Stimulated activated CD8-positive, alpha-beta memory T cell treated with anti-CD3 and anti-CD28 coated beads, Interleukin-7, amount 100 ng/mL, for 4 hours (primary cell): ENCODE measurements around the gene PLIN4.

Source experiments
- DNase-seq, 2 donors: peaks; one replicate each; pipeline ENCODE4 v3.0.0-alpha.2; 2020; ENCODE audit warnings: low read depth in 2 of 2

PLIN4 gene

DNA sequence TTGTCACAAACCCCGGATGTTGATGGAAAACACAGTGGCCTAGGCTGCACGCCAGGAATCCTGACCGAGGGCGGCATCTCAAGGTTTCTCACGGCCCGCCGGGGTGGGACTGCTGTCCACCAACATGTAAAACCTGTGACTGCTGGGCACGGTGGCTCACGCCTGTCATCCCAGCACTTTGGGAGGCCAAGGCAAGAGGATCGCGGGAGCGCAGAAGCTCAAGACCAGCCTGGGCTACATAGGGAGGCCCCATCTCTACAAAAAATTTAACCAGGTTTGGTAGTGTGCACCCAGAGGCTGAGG lies 11.2 kb downstream of the PLIN4 start:
- DNase-seq, result no peak

DNA sequence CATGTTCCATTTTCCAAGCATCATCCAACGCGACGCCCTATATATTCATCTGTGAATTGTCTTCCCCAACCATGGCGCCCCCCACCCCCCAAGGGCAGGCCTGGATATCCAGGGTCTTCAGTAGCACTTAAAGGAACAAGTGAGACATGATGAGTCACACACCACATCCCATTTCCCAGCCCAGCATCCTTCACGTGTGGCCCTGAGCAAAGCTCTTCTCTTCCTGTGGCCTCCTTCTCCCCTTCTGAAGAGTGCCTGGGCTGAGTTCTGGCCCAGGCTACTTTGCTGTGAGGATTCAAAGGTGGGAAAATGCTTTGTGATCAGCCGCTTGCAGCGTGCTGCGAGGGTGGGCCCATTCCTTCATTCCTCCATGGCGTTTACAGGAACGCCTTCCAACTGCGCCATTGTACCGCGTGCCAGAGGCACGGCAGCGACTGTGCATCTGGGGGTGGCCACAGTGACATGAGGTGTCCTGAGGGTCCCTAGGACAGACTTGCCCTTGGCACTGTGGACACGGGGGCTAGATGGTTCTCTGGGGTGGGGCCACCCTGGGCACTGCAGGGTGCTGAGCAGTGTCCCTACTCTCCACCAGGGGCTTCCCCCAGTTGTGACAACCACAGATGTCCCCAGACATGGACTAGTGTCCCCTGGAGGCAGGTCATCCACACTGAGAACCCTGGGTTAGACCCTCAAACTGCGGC lies 11.7 kb downstream of the PLIN4 start:
- no peak for DNase-seq

DNA sequence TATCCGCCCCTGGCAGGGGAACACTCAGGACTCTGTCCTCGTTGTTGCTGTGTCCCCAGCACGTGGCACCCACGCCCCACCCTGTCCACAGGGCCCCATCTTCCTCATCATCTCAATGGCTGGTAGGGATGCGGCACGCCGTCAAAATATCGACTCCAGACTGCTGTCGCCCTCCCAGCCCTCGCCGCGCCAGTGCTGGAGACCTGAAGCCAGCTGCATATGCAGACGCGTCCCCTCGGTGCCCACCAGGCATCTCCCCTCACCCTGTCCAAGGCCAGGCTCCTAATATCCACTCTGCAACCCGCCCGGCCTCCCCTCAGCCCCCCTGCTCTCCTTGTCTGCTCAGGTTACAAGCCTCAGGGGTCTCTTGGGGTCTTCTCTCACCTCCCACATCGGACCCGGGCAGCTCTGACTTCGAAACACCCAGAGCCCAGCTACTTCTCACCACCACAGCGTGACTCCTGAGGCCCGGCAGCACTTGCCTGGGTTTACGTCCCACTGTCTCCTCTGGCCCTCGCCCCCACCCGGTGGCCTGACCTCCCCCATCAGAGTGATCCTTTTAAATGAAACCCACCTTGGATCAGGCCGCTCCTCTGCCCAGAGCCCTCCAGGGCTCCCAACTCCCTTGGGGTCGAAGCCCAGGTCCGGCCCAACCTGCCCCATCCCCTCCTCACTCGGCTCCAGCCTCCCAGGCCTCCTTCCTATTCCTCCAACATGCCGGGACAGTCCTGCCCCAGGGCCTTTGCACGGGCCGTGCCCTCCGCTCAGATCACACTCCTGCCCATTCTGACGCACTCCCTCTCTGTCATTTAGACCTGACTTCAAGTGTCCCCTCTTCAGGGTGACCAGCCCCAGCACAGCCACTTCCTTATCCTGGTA lies 12.5 kb downstream of the PLIN4 start:
- DNase-seq, result no peak

DNA sequence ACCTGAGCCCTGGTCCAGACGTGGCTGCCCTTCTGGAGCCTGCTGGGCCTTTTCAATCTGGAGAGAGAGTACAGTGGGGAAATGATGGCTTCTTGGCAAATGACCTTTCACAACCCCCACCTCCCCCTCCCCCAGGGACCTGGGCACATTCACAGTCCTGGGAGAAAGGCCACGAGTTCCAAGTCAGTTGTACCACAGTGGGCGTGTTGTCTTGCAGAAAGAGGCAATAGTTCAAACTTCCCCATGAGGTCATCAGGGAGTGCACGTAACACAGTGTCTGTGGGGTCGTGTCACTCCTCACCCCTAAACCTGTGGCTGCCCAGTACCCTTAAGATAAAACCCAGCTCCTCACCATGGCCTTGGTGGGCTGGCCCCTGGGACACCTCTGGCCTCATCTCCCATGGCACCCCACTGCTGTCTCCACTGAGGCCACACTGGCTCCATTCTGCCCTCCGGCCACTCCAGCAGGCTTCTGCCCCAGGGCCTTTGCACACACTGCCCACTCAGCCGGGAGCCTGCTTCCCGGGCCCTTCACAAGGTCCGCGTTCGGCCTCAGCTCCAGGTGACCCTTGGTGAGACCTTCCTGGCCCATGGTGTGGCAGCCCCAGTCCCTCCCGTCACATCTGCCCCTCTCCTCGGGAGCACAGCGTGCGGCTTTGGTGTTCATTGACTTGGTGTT lies 13.3 kb downstream of the PLIN4 start:
- no peak for DNase-seq

DNA sequence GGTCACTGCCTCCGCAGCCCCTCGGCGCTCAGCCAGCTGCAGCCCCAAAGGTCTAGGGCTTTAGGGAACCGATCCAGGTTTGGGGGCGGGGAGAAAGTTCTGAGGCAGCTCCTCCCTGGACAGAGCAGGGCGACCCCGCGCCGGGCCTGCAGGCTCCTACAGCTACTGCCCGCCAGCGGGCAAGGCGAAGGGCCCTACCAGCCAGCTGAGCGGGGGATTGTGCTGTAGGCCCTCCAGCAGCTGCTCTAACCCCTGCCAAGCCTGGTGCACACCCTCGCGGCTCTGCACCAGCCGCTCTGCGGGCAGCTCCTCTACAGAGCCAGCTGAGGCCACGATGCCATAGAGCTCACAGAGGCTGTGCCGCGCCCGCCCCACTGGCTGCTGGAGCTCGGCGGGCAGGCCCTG lies 14.0 kb downstream of the PLIN4 start:
- DNase-seq, result no peak

DNA sequence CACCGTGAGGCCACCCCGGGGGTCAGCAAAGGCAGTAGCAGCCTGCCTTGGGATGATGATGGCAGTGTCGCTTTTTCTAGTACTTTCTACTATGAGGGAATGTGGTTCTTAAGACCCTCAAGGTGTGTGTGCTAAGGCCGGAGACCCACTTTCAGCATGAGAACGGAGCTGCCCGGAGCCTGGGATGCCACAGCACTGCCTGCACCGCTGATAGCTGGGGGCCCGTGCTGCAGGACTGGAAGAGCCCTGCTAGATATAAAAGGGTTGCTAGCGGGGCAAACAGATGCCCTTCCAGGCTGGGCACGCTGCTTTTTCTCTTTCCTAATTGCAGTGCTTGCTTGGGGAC lies 14.5 kb downstream of the PLIN4 start:
- no peak for DNase-seq

DNA sequence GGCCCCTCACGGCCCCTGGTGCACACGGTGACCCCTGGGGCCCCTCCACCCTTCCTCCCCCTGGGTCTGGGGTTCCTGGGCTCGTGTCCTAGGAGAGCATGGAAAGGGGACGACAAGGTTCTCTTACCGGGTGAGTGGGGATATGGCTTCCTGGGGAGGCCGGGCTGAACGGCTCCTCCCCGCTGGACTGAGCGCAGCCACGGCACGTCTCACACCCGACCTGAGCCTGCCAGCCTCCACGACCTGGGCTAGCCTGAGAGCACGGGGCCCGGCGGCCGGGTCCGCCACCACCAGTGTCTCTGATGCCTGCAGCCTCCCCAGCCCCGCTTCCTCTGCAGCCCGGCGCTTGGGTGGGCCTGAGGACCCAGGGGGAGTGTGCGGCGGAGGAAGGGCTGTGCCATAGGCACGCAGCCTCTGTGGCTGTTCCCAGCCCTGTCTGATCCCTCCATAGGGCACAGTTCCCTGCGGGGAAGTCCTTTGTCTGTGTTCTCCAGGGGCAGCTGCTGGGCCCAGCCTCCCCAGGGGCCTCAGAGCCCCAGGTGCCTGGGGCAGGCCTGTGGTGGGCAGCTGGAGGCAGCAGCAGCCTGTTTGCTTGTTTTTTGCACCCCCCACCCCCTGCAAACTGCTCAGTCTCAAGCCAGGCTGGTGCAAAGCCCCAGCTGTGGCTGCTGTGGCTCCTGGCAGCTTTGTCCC lies 15.0 kb downstream of the PLIN4 start:
- DNase-seq, result no peak

DNA sequence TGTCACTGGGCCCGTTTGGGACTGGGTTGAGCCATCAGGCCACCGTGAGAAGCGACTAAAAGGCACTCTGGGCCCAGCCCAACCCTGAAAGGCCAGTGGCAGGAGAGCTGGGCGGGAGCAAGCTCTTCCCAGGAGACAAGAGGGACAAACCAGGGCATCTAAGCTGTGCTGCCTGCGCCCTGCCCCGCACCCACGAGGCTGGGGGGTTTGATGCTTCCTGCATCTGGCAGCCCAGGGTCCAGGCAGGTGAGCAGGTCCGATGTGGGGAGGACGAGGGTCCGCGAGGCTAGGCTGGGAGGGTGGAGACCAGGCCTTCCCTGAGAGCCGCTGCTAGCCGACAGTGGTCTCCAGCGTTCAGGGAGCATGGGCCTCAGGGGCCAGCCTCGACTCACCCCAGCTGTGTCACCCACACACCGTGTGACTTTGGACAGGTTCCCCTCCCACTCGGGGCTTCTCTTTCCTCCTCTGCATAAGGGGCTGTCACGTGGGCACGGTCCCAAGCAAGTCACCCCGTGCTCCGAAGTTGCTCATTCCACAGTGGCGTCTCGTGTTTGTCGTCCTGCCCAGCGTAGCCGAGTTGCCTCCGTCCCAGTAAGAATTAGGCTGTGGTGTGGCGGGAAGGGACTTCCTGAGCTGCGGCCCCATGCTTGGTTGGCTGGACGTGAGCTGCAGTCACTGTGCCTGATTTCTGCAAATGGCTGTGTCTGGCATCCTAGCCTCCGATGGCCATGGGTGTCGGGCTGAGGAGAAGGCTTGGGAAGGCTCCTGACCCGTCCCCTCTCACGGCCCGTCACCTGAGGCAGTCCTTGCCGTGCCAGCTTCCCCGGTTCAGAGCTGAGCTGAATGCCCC lies 15.8 kb downstream of the PLIN4 start:
- no peak for DNase-seq

DNA sequence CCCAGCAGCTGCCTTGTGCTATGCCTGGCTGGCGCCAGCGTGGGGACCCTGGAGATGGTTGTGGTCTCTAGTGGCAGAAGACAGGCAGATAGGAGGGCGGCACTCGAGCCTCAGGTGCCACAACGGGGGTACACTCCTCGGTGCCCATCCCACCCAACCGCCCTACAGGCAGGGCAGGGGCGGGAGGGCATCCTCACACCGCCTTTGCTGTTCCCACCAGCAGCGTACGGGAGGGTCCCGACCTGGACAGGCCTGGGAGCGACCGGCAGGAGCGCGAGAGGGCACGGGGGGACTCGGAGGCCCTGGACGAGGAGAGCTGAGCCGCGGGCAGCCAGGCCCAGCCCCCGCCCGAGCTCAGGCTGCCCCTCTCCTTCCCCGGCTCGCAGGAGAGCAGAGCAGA lies 16.6 kb downstream of the PLIN4 start:
- no peak for DNase-seq

DNA sequence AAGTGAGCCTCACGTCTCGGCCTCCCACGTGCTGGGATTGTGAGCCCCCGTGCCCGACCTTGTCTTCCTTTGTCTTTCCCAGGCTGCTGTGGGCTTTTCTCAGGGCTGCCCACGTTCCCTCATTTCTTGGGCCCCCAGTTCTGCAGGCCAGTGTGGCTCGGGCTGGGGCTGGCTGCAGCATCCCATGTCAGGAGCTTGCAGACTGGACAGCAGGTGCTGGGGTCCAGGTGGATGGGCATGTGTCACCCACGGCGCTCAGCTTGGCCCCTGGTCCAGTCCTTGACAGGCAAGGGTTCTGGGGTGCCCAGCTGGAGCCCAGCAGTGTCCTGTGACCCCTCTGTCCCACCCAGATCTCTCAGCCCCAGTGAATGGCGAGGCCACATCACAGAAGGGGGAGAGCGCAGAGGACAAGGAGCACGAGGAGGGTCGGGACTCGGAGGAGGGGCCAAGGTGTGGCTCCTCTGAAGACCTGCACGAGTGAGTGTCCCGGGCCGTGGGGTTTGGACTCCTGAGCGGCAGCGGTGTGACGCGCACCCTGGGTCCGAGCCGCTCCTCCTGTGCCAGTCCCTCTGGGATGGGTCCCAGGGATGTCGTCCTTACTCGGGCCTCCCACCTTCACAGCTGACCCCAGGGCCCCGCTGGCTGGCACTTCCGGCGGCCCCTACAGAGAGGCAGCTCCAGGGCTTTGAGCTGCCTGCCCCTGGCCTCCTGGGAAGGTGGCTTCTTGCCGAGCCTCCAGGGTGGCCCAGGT lies 17.3 kb downstream of the PLIN4 start:
- DNase-seq, result no peak

DNA sequence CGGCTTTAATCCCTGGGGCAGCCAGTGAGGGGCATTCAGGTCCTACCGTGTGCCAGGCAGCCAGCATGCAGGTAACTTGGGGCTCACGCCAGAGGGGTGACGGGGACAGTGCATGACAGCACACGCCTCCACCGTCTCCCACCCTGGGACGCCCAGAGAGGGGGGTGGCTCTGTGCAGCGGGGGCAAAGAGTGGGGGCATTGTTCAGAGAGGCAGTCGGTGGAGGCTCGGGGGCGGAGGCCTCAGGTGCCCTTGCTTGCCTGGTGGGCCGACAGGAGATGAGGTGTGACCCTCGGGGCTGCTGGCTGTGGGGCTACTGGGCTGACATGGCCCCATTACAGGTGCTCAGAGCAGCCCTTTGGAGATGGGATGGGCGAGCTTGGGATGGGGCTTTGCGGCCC lies 18.4 kb downstream of the PLIN4 start:
- DNase-seq, result no peak

DNA sequence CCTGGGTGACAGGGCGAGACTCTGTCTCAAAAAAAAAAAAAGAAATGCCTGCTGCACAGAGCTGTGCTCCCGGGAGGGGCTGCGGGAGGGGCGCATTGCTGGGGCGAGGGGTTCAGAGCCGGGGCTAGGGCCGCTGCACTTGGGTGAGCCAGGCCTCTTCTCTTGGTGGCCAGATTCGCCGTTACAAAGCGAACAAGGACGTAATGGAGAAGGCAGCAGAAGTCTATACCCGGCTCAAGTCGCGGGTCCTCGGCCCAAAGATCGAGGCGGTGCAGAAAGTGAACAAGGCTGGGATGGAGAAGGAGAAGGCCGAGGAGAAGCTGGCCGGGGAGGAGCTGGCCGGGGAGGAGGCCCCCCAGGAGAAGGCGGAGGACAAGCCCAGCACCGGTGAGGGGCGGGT lies 19.0 kb downstream of the PLIN4 start:
- DNase-seq, result no peak

DNA sequence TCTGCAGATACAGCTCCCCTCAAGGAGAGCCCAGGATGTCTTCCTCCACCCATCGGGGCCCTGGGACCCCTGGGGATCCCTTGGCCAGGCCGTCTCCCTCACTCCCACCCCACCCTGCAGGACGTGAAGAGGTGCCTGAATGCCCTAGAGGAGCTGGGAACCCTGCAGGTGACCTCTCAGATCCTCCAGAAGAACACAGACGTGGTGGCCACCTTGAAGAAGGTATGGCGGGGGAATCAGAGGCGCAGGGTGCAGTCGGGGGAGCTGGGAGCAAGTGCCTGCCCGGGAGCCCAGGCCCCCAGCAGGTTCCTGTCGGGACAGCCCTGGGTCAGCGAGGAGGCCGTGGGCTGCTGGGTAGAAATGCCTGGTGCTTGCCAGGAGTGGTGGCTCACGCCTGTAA lies 19.6 kb downstream of the PLIN4 start:
- no peak for DNase-seq

DNA sequence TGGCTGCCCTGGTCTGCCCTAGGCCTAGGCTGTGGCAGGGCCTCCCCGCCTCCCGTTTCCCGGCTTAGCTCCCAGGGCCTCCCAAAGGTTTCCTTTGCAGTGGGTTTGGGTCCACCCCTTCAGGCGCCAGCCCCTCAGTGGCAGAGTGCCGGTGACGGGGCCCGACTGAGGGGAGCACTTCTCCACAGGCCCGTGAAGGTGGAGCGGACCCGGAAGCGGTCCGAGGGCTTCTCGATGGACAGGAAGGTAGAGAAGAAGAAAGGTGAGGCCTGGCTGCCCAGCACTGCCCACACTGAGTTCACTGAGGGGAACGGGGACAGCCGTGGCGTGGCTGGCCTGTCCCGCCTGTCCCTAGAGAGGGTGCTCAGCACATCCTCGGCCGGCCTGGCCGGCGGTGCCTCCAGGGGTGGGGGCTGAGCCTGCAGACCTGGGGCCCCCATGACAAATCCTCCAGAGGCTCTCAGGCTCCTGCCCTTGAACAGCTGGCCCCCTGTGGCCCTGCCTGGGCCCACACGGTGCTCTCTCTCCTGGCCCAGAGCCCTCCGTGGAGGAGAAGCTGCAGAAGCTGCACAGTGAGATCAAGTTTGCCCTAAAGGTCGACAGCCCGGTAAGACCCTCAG lies 20.4 kb downstream of the PLIN4 start:
- no peak for DNase-seq

DNA sequence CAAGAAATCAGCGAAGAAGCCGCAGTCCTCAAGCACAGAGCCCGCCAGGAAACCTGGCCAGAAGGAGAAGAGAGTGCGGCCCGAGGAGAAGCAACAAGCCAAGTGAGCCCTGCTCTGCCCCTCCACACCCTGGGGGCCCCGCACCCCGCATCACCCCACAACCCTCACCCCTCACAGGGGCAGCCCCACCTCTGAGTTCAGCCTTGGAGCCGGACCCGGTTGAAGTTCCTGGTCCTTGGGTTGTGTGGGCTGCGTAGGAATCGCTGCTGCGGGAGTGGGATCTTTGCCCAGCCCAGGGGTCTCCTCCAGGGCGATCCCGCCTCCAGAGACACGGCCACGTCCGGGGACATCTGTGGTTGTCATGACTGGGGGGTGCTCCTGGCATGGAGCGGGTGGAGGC lies 22.0 kb downstream of the PLIN4 start:
- DNase-seq, result no peak

DNA sequence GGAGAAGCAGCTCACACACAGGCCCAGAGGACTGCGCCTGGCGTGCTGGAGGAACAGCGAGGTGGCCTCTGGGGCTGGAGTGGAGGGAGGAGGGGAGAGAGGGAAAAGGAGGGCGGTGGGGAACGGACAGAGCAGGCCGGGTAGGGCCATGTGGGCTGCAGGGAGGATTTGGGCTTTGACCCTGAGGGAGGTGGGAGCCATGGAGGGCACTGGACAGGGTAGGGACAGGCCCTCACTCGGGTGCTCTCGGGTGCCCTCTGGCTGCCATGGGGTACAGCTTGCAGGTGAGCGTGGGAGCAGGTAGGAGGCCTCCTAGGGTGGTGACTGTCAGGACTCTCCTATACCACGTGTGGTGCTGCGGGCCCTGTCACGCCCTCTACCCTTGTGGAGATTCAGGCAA lies 22.8 kb downstream of the PLIN4 start:
- no peak for DNase-seq

DNA sequence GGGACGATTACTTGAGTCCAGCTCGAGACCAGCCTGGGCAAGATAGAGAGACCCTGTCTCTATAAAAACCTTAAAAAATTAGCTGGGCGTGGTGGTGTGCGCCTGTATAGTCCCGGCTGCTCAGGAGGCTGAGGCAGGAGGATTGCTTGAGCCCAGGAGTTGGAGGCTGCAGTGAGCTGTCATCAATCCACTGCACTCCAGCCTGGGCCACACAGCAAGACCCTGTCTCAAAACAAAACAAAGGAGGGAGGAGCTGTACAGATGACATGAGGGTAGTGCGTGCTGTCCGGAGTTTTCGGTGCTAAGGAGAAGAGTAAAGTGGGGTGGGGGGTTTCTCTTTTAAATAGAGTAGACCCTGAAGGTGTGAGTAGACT lies 23.6 kb downstream of the PLIN4 start:
- DNase-seq, result no peak

DNA sequence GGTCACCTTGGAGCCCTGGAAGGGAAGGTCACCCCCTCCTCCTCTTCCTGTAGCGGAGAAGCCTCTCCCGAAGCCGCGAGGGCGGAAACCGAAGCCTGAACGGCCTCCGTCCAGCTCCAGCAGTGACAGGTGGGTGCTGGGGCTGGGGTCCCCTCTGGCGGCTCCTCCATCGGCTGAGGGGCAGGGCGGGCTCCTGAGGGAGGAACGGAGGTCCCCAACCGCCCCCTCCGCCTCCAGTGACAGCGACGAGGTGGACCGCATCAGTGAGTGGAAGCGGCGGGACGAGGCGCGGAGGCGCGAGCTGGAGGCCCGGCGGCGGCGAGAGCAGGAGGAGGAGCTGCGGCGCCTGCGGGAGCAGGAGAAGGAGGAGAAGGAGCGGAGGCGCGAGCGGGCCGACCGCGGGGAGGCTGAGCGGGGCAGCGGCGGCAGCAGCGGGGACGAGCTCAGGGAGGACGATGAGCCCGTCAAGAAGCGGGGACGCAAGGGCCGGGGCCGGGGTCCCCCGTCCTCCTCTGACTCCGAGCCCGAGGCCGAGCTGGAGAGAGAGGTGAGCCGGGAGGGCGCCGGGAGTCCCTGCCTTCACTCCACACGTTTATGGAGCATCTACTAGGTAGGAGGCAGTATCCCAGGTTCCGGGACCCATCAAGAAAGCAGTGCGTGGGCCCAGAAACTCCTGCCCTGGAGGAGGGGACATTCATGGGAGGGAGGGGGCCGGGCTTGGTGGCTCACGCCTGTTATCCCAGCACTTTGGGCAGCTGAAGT lies 24.2 kb downstream of the PLIN4 start:
- DNase-seq, result no peak

DNA sequence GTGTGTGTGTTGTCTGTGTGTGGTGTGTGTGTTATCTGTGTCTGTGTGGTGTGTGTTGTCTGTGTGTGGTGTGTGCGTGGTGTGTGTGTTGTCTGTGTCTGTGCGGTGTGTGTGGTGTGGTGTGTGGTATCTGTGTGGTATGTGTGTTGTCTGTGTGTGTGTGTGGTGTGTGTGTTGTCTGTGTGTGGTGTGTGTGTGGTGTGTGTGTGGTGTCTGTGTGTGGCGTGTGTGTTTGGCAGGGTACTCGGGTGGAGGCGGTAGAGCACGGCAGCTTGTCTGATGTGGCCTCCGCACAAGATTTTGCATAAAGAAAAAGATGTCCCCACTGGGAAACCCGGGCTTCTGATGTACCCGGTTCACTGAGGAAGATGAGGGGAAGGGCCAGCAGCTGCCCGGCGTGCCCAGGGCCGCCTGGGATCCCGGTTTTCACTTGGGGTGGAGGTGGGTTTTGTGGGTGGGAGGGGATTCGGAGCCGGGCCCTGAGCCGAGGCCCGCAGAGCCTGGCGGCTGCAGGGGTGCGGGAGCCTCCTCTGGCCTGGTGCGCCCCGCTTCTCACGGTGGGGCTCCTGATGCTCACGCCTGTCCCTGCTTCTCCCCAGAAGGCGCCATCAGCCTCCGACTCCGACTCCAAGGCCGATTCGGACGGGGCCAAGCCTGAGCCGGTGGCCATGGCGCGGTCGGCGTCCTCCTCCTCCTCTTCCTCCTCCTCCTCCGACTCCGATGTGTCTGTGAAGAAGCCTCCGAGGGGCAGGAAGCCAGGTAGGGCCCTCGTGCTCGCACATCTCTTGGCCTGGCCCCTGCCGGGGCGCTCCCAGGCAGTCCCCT lies 25.0 kb downstream of the PLIN4 start:
- DNase-seq, result no peak
